ENCODE measurements around the gene PGBD1. TPM values are rescaled to one million over a fixed set of nuclear protein-coding genes. Genes with fewer than 3 reads are reported as not detected.

PGBD1 gene
- total and polyA plus RNA-seq, 2 experiments from 2014 or later, result 7.5 to 10.5 TPM

- TF ChIP-seq CTCF (conservative IDR thresholded peaks at IDR 0.05; ENCODE audit: low read depth in 2 of 2) (no peak), NANOG (IDR thresholded peaks at IDR 0.05; ENCODE audit: borderline replicate concordance) (no peak), EZH2 (IDR thresholded peaks at IDR 0.05; ENCODE audit: low read depth, unreplicated experiment) (no peak), ETS1 (IDR thresholded peaks at IDR 0.05) (no peak), ZNF331 (CRISPR knock-in tag; IDR thresholded peaks at IDR 0.05; ENCODE audit: low read depth) (no peak), EZH2phosphoT487 (IDR thresholded peaks at IDR 0.05; ENCODE audit: unreplicated experiment) (no peak), POLR2AphosphoS5 (IDR thresholded peaks at IDR 0.05; ENCODE audit: low read depth) (no peak), CREB1 (CRISPR knock-in tag; IDR thresholded peaks at IDR 0.05; ENCODE audit: low read depth) (no peak)
Measured at GRCh38 chr6:28240471-28240870, 40.9 kb upstream of the PGBD1 start (continued).

DNA sequence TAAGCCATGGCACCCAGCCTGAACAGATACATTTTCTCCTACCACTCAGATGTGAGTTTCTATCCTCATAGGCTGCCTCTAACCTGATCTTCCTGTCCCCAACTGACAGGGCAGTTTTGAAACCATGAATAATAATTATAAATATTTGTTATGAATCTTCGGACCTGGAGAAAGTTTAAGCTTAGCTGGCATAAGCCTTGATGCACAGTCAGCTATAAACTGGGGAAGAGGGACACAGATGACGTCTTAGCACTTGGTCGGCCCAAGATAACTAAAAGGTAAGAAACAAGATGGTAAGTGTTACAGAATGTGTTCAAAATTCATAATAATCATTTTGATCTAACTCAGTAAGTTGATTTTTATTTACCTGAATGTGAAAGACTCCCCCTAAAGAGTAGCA, 37.4 kb upstream of the PGBD1 start:
- H3K4me1 Mint-ChIP-seq, result no peaks in the 10 kb centered on the region
- no peak overlapping the region for H3K4me3 ChIP-seq
- peaks cover 2% of the 10 kb centered on the region for H3K27me3 Mint-ChIP-seq (ENCODE audit: insufficient read depth, low read depth, poor library complexity)
- no peaks in the 10 kb centered on the region for H4K20me1 ChIP-seq (replicated peaks; ENCODE audit: insufficient read depth)
- H3K9me2 ChIP-seq (ENCODE audit: insufficient read depth), result no peaks in the 10 kb centered on the region
- ATAC-seq (no peak), DNase-seq (ENCODE audit: low spot score) (no peak)
- TF ChIP-seq JUNB (IDR thresholded peaks at IDR 0.05; ENCODE audit: unreplicated experiment) (no peak), POLR2AphosphoS5 (IDR thresholded peaks at IDR 0.05; ENCODE audit: low read depth) (no peak), CREB1 (CRISPR knock-in tag; IDR thresholded peaks at IDR 0.05; ENCODE audit: low read depth) (no peak), EZH2phosphoT487 (IDR thresholded peaks at IDR 0.05; ENCODE audit: unreplicated experiment) (no peak), EZH2 (IDR thresholded peaks at IDR 0.05; ENCODE audit: low read depth, unreplicated experiment) (no peak), REST (IDR thresholded peaks at IDR 0.05; ENCODE audit: unreplicated experiment) (no peak), ETS1 (IDR thresholded peaks at IDR 0.05) (no peak)
- H3F3A ChIP-seq (replicated peaks; ENCODE audit: low read depth), result no peaks in the 10 kb centered on the region
- no peak overlapping the region for H2AFZ ChIP-seq
- H3K4me3 Mint-ChIP-seq, result no peak overlapping the region
- H3K27ac Mint-ChIP-seq, result no peak overlapping the region
- no peak overlapping the region for H3K4me2 ChIP-seq
- no peaks in the 10 kb centered on the region for H3K9me3 Mint-ChIP-seq
- no peak overlapping the region for H3K27ac ChIP-seq (ENCODE audit: low read depth)
- H3K4me1 ChIP-seq (ENCODE audit: insufficient read depth), result no peaks in the 10 kb centered on the region
- peaks cover 37% of the 10 kb centered on the region for H3K36me3 Mint-ChIP-seq (ENCODE audit: low read depth)
- no peaks in the 10 kb centered on the region for H3K27me3 ChIP-seq (ENCODE audit: insufficient read depth)
- H3K36me3 ChIP-seq (ENCODE audit: insufficient read depth), result peaks cover 11% of the 10 kb centered on the region
- H3K79me2 ChIP-seq (replicated peaks; ENCODE audit: insufficient read depth), result no peaks in the 10 kb centered on the region

All from GM23338 (cell line).